ENCODE measurements around the gene B9D1.

- TF ChIP-seq FOXM1 (IDR thresholded peaks at IDR 0.05; ENCODE audit: borderline replicate concordance, low read depth), result no peak
- TF ChIP-seq USF1 (IDR thresholded peaks at IDR 0.05), result no peak
- TF ChIP-seq REST (IDR thresholded peaks at IDR 0.05; ENCODE audit: low read depth), result no peak
- peak; percentile 66 for TF ChIP-seq TCF12 (IDR thresholded peaks at IDR 0.05; ENCODE audit: low read depth)
- peak; percentile 71 for TF ChIP-seq MAX (IDR thresholded peaks at IDR 0.05)
- TF ChIP-seq YY1 (IDR thresholded peaks at IDR 0.05; ENCODE audit: low read depth), result no peak
- no peak for TF ChIP-seq ZBTB7A (IDR thresholded peaks at IDR 0.05; ENCODE audit: low read depth)
- no peak for TF ChIP-seq RAD21 (IDR thresholded peaks at IDR 0.05; ENCODE audit: low read depth)
- peak; percentile 70; the same call in 1 of the 2 replicates for TF ChIP-seq EP300 (IDR thresholded peaks at IDR 0.05; ENCODE audit: borderline replicate concordance)
These were observed 48.5 kb downstream of the B9D1 start for GRCh38 chr17:19313746-19314651.
